OCI-LY3 (cell line): ENCODE data around the gene UGT1A10.

Source experiments
- H2AFZ ChIP-seq: fragments of 200-600, 300-600 bp; shearing (Covaris generic); 2 replicates; pipeline ENCODE4 v1.6.0; 2014; ENCODE audit warnings: antibody characterized with exemption, low read depth, low read length
- H3K27ac ChIP-seq: fragments of 200-600, 300-600 bp; sonication (generic); 2 replicates; pipeline ENCODE4 v1.5.1; 2014; ENCODE audit warnings: mild to moderate bottlenecking, low read length, moderate library complexity, mixed read lengths
- H3K27me3 ChIP-seq: fragments of 200-600, 300-600 bp; sonication (generic); 2 replicates; pipeline ENCODE4 v1.6.1; 2014; ENCODE audit warnings: low read depth, low read length, mixed read lengths
- H3K36me3 ChIP-seq: fragments of 200-600, 300-600 bp; sonication (generic); replicated peaks from 2 replicates; pipeline ENCODE3; 2014; ENCODE audit warnings: low read depth, low read length, mixed read lengths
- H3K4me1 ChIP-seq: fragments of 300-600, 200-600 bp; sonication (generic); 2 replicates; pipeline ENCODE4 v1.6.1; 2014; ENCODE audit warnings: low read length, mixed read lengths
- H3K4me2 ChIP-seq: fragments of 200-600, 300-600 bp; sonication (generic); 2 replicates; pipeline ENCODE4 v1.6.1; 2014; ENCODE audit warnings: low read length, mixed read lengths
- H3K4me3 ChIP-seq: fragments of 300-600, 200-600 bp; sonication (generic); 2 replicates; pipeline ENCODE4 v1.5.1; 2014; ENCODE audit warnings: antibody characterized with exemption, mild to moderate bottlenecking, low read length, moderate library complexity
- H3K79me2 ChIP-seq: fragments of 300-600, 200-600 bp; shearing (Covaris generic); 2 replicates; pipeline ENCODE4 v1.6.1; 2014; ENCODE audit warnings: mild to moderate bottlenecking, low read length, mixed read lengths
- H3K9ac ChIP-seq: fragments of 300-600, 200-600 bp; shearing (Covaris generic); 2 replicates; pipeline ENCODE4 v1.6.0; 2014; ENCODE audit warnings: mild to moderate bottlenecking, low read length, moderate library complexity
- H3K9me3 ChIP-seq: fragments of 200-600, 300-600 bp; shearing (Covaris generic); 2 replicates; pipeline ENCODE4 v1.6.1; 2014; ENCODE audit warnings: low read length, mixed read lengths; ENCODE audit not compliant: insufficient read depth
- H4K20me1 ChIP-seq: fragments of 200-600, 300-600 bp; sonication (generic); 2 replicates; pipeline ENCODE4 v1.6.1; 2016; ENCODE audit warnings: low read length, mixed read lengths; ENCODE audit not compliant: insufficient read depth
- CTCF ChIP-seq: fragments of 200-600, 300-600 bp; sonication (generic); IDR thresholded peaks from 2 replicates; pipeline ENCODE4 v1.5.1; 2014; ENCODE audit warnings: antibody characterized with exemption, low read length, low read depth
- EZH2phosphoT487 ChIP-seq: fragments of 200-600 bp; shearing (Covaris generic); IDR thresholded peaks from 2 replicates; pipeline ENCODE4 v1.6.1; 2018; ENCODE audit warnings: antibody characterized with exemption, mixed run types, low read depth

UGT1A10 gene

DNA sequence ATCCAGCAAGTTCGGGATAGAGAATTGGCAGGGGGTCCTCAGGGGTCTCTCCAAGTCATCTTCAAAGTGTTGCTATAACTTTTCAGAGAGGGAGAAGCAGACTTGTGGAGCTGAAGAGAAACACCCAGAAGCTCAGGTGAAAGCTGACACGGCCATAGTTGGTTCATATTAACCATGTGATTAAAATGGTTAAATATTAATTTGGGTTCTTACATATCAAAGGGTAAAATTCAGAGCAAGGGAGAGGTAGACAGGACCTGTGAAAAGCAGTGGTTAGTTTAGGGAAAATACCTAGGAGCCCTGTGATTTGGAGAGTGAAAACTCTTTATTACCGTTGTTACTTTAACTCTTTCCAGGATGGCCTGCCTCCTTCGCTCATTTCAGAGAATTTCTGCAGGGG, 56.4 kb downstream of the UGT1A10 start, which contains the start of gene UGT1A6:
UGT1A6 (plus strand) TSS at position 243 of the 400 bp plus-strand sequence; CDS start at position 358, 115 bp downstream.
- Histone ChIP-seq H3K36me3 (no peaks in the 10 kb centered on the region), H3K4me1 (no peaks in the 10 kb centered on the region), H3K27me3 (no peaks in the 10 kb centered on the region), H3K27ac (no peak within 1 kb of the TSS), H3K9ac (no peak within 1 kb of the TSS), H3K4me3 (no peak within 1 kb of the TSS), H3K9me3 (no peaks in the 10 kb centered on the region), H4K20me1 (no peaks in the 10 kb centered on the region), H3K79me2 (no peaks in the 10 kb centered on the region), H3K4me2 (no peak within 1 kb of the TSS), H2AFZ (no peak within 1 kb of the TSS)
- TF ChIP-seq CTCF, result no peak
- TF ChIP-seq EZH2phosphoT487, result no peak

DNA sequence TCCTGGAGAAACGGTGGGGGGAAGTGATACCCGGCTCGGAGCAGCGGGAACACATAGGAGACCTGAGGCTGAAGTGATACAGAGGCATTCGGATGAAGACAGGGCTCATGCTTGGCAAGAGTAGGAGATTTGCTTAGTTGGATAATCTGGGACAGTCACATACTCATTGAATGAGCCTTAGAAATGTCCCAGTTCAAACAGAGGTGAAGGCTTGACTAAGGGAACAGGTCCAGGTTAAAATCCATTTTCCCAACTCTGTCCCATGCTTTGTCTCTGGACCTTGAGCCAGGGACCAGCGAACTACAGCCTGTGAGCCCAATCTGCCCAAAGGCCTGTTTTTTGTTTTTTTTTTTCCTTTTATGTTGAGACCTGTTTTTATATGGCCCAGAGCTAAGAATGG, 57.7 kb downstream of the UGT1A10 start:
- H3K36me3 ChIP-seq, result no peaks in the 10 kb centered on the region

GRCh38 chr2:233698740-233699139, 62.5 kb downstream of the UGT1A10 start:
- H3K4me2 ChIP-seq, result no peak overlapping the region
- H3K9me3 ChIP-seq, result no peaks in the 10 kb centered on the region
- H3K79me2 ChIP-seq, result no peaks in the 10 kb centered on the region
- no peaks in the 10 kb centered on the region for H3K4me1 ChIP-seq
- no peak overlapping the region for H3K27ac ChIP-seq
- no peaks in the 10 kb centered on the region for H3K36me3 ChIP-seq
- no peaks in the 10 kb centered on the region for H3K27me3 ChIP-seq
- no peak overlapping the region for H3K9ac ChIP-seq
- TF ChIP-seq CTCF (no peak), EZH2phosphoT487 (no peak)
- H4K20me1 ChIP-seq, result no peaks in the 10 kb centered on the region
- H3K4me3 ChIP-seq, result no peak overlapping the region
- no peak overlapping the region for H2AFZ ChIP-seq

More for the DNA sequence above, 57.7 kb downstream of the UGT1A10 start:
- Histone ChIP-seq H3K4me3 (no peak overlapping the region), H3K27me3 (no peaks in the 10 kb centered on the region), H4K20me1 (no peaks in the 10 kb centered on the region), H2AFZ (no peak overlapping the region), H3K27ac (no peak overlapping the region), H3K79me2 (no peaks in the 10 kb centered on the region), H3K9me3 (no peaks in the 10 kb centered on the region), H3K4me2 (no peak overlapping the region), H3K9ac (no peak overlapping the region), H3K4me1 (no peaks in the 10 kb centered on the region)
- no peak for TF ChIP-seq CTCF
- no peak for TF ChIP-seq EZH2phosphoT487

- no peaks in the 10 kb centered on the region for H3K27me3 ChIP-seq
- H3K9me3 ChIP-seq, result no peaks in the 10 kb centered on the region
- no peak overlapping the region for H2AFZ ChIP-seq
- no peak overlapping the region for H3K4me3 ChIP-seq
- no peaks in the 10 kb centered on the region for H4K20me1 ChIP-seq
- no peak overlapping the region for H3K9ac ChIP-seq
- H3K79me2 ChIP-seq, result no peaks in the 10 kb centered on the region
- no peak overlapping the region for H3K4me2 ChIP-seq
- no peak for TF ChIP-seq EZH2phosphoT487
- TF ChIP-seq CTCF, result no peak
- no peak overlapping the region for H3K27ac ChIP-seq
- no peaks in the 10 kb centered on the region for H3K4me1 ChIP-seq
- no peaks in the 10 kb centered on the region for H3K36me3 ChIP-seq
Measured at GRCh38 chr2:233699424-233700027, 63.3 kb downstream of the UGT1A10 start.
